ENCODE measurements around the gene AEBP2. TPM values are rescaled to one million over a fixed set of nuclear protein-coding genes. Genes with fewer than 3 reads are reported as not detected.
"Not testable (repeated sequence)": the region's sequence is repeated elsewhere in the genome, so short reads cannot be mapped to it uniquely, and the experiment has no call there.

AEBP2 gene
- total RNA-seq, 1 donor from 2014 or later: 64.9 TPM

GRCh38 chr12:19461999-19462398 is 22.7 kb downstream of the AEBP2 start:
- DNase-seq (ENCODE audit: low spot score, unreplicated experiment): no peak
- H3K27ac Mint-ChIP-seq: no peak overlapping the region
- no peak overlapping the region for H3K4me3 Mint-ChIP-seq (ENCODE audit: low read depth)
- peaks cover 28% of the 10 kb centered on the region for H3K36me3 Mint-ChIP-seq (ENCODE audit: insufficient read depth)
- no peaks in the 10 kb centered on the region for H3K9me3 Mint-ChIP-seq (ENCODE audit: low read depth)
- TF ChIP-seq CTCF (IDR thresholded peaks at IDR 0.05; ENCODE audit: unreplicated experiment): no peak
- no peaks in the 10 kb centered on the region for H3K27me3 Mint-ChIP-seq
- peaks cover 9% of the 10 kb centered on the region for H3K4me1 Mint-ChIP-seq (ENCODE audit: low read depth)

- H3K4me1 Mint-ChIP-seq (ENCODE audit: low read depth): peaks cover 9% of the 10 kb centered on the region
- no peak for DNase-seq (ENCODE audit: low spot score, unreplicated experiment)
- no peaks in the 10 kb centered on the region for H3K27me3 Mint-ChIP-seq
- H3K9me3 Mint-ChIP-seq (ENCODE audit: low read depth): no peaks in the 10 kb centered on the region
- peak overlapping the region; percentile 45 for H3K27ac Mint-ChIP-seq
- H3K36me3 Mint-ChIP-seq (ENCODE audit: insufficient read depth): peaks cover 28% of the 10 kb centered on the region
- no peak for TF ChIP-seq CTCF (IDR thresholded peaks at IDR 0.05; ENCODE audit: unreplicated experiment)
- no peak overlapping the region for H3K4me3 Mint-ChIP-seq (ENCODE audit: low read depth)
Observed at GRCh38 chr12:19462406-19462805, 23.1 kb downstream of the AEBP2 start.

- H3K27ac Mint-ChIP-seq: no peak overlapping the region
- H3K9me3 Mint-ChIP-seq (ENCODE audit: low read depth): no peaks in the 10 kb centered on the region
- DNase-seq (ENCODE audit: low spot score, unreplicated experiment): no peak
- peaks cover 9% of the 10 kb centered on the region for H3K4me1 Mint-ChIP-seq (ENCODE audit: low read depth)
- no peak for TF ChIP-seq CTCF (IDR thresholded peaks at IDR 0.05; ENCODE audit: unreplicated experiment)
- no peak overlapping the region for H3K4me3 Mint-ChIP-seq (ENCODE audit: low read depth)
- H3K27me3 Mint-ChIP-seq: no peaks in the 10 kb centered on the region
- H3K36me3 Mint-ChIP-seq (ENCODE audit: insufficient read depth): peaks cover 34% of the 10 kb centered on the region
Observed at GRCh38 chr12:19464192-19464580, 24.9 kb downstream of the AEBP2 start.

GRCh38 chr12:19465711-19466110 is 26.4 kb downstream of the AEBP2 start:
- H3K4me1 Mint-ChIP-seq (ENCODE audit: low read depth): peaks cover 9% of the 10 kb centered on the region
- H3K27ac Mint-ChIP-seq: no peak overlapping the region
- no peaks in the 10 kb centered on the region for H3K27me3 Mint-ChIP-seq
- H3K9me3 Mint-ChIP-seq (ENCODE audit: low read depth): no peaks in the 10 kb centered on the region
- peaks cover 38% of the 10 kb centered on the region for H3K36me3 Mint-ChIP-seq (ENCODE audit: insufficient read depth)
- no peak for DNase-seq (ENCODE audit: low spot score, unreplicated experiment)
- TF ChIP-seq CTCF (IDR thresholded peaks at IDR 0.05; ENCODE audit: unreplicated experiment): no peak
- no peak overlapping the region for H3K4me3 Mint-ChIP-seq (ENCODE audit: low read depth)

- no peaks in the 10 kb centered on the region for H3K27me3 Mint-ChIP-seq
- H3K4me1 Mint-ChIP-seq (ENCODE audit: low read depth): no peaks in the 10 kb centered on the region
- peaks cover 61% of the 10 kb centered on the region for H3K36me3 Mint-ChIP-seq (ENCODE audit: insufficient read depth)
- H3K27ac Mint-ChIP-seq: no peak overlapping the region
- peaks cover 36% of the 10 kb centered on the region for H3K9me3 Mint-ChIP-seq (ENCODE audit: low read depth)
- TF ChIP-seq CTCF (IDR thresholded peaks at IDR 0.05; ENCODE audit: unreplicated experiment): no peak
- H3K4me3 Mint-ChIP-seq (ENCODE audit: low read depth): no peak overlapping the region
- DNase-seq (ENCODE audit: low spot score, unreplicated experiment): no peak
Observed at GRCh38 chr12:19474147-19474546, 34.9 kb downstream of the AEBP2 start.

- DNase-seq (ENCODE audit: low spot score, unreplicated experiment); H3K27ac Mint-ChIP-seq; H3K4me3 Mint-ChIP-seq (ENCODE audit: low read depth); H3K4me1 Mint-ChIP-seq (ENCODE audit: low read depth); H3K27me3 Mint-ChIP-seq: not testable (repeated sequence)
- peaks cover 49% of the 10 kb centered on the region for H3K9me3 Mint-ChIP-seq (ENCODE audit: low read depth)
- H3K36me3 Mint-ChIP-seq (ENCODE audit: insufficient read depth): peaks cover 73% of the 10 kb centered on the region
Observed at GRCh38 chr12:19475884-19476505, 36.7 kb downstream of the AEBP2 start.
